Spleen (tissue), 7 donors: ENCODE results near the gene ZNF667.

ENCODE experiments used
- CTCF ChIP-seq, 11 experiments: fragments of 200-600 bp in 7 of 11; fragments of 450-650 bp in 4 of 11; sonication (generic) in 4 of 11; IDR thresholded peaks in 8 of 11; conservative IDR thresholded peaks in 3 of 11; 1 replicate in 7 of 11; 2 replicates in 4 of 11; pipeline versions ENCODE4 v1.4.0 to v1.8.0; 2016 to 2021; ENCODE audit warnings: antibody characterized with exemption in 11 of 11, inconsistent platforms in 4 of 11, mild to moderate bottlenecking in 1 of 11
- POLR2A ChIP-seq, 3 donors: fragments of 450-650 bp; IDR thresholded peaks; one replicate each; pipeline ENCODE4 v1.5.1; 2017; ENCODE audit warnings: antibody characterized with exemption in 3 of 3, mild to moderate bottlenecking in 1 of 3
- POLR2AphosphoS5 ChIP-seq, 3 donors: sonication (generic); formaldehyde crosslinking; IDR thresholded peaks; one replicate each; pipeline ENCODE4 v1.5.1; 2017; ENCODE audit warnings: antibody characterized with exemption in 3 of 3
- donor health status: DM: no; HTN: no; CAD: no; lungs with moderate emphysema.
- donor health status: DM: no; HTN: no; CAD: no.
- donor health status: DM: no; HTN: no; CAD: no.

DNA sequence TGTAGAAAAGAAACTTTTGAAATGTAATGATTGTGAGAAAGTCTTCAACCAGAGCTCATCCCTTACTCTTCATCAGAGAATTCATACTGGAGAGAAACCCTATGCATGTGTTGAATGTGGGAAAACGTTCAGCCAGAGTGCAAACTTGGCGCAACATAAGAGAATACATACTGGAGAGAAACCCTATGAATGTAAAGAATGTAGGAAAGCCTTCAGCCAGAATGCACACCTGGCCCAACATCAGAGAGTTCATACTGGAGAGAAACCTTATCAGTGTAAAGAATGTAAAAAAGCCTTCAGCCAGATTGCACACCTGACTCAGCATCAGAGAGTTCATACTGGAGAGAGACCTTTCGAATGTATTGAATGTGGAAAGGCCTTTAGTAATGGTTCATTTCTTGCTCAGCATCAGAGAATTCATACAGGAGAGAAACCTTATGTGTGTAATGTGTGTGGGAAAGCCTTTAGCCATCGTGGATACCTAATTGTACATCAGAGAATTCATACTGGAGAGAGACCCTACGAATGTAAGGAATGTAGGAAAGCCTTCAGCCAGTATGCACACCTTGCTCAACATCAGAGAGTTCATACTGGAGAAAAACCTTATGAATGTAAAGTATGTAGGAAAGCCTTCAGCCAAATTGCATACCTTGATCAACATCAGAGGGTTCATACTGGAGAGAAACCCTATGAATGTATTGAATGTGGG, 53.7 kb downstream of the ZNF667 start:
- no peak for TF ChIP-seq CTCF (IDR thresholded peaks at IDR 0.05 in 8 of 11, conservative IDR thresholded peaks at IDR 0.05 in 3 of 11)
- no peak for TF ChIP-seq POLR2A (IDR thresholded peaks at IDR 0.05)
- no peak for TF ChIP-seq POLR2AphosphoS5 (IDR thresholded peaks at IDR 0.05)
